ENCODE results near the gene TSHZ2. TPM values are rescaled to one million over a fixed set of nuclear protein-coding genes. Genes with fewer than 3 reads are reported as not detected.

The TSHZ2 gene
- total RNA-seq, 1 experiment from 2014 or later, result 0.07 TPM

GRCh38 chr20:53226826-53227225 lies 254.7 kb downstream of the TSHZ2 start:
- H2BK12ac ChIP-seq (ENCODE audit: insufficient read length, low read depth, low read length), result no peak overlapping the region
- no CpG with 5 or more reads among the region's 7 CpGs for WGBS (ENCODE audit: extremely low coverage, insufficient read length, low lambda C conversion rate)

More at GRCh38 chr20:53226826-53227225, 254.7 kb downstream of the TSHZ2 start:
- Histone ChIP-seq H3K79me1 (ENCODE audit: insufficient read depth, low read depth, low read length, poor library complexity, severe bottlenecking) (no peaks in the 10 kb centered on the region), H3K4me2 (ENCODE audit: insufficient read depth, insufficient read length, low read length) (no peak overlapping the region), H3K23me2 (ENCODE audit: insufficient read length, low read depth, low read length, poor library complexity, severe bottlenecking) (no peaks in the 10 kb centered on the region), H3K79me2 (ENCODE audit: insufficient read depth, low read length) (no peaks in the 10 kb centered on the region), H3K4me1 (ENCODE audit: insufficient read depth, low read length) (peaks cover 2% of the 10 kb centered on the region; the same call in 1 of the 2 replicates), H3K4ac (ENCODE audit: low read depth, low read length) (no peak overlapping the region), H2BK20ac (ENCODE audit: low read depth, low read length, poor library complexity, severe bottlenecking) (no peak overlapping the region), H2BK120ac (ENCODE audit: low read depth, low read length, poor library complexity, severe bottlenecking) (no peak overlapping the region), H4K20me1 (ENCODE audit: control insufficient read depth, insufficient read depth, insufficient read length) (no peaks in the 10 kb centered on the region), H3K9ac (ENCODE audit: extremely low read depth, insufficient read length, low read length) (no peak overlapping the region), H3T11ph (ENCODE audit: low read length) (no peak overlapping the region), H3K27ac (ENCODE audit: insufficient read length, low read depth, low read length) (no peak overlapping the region), H4K8ac (replicated peaks; ENCODE audit: insufficient read length, low read depth, low read length) (no peak overlapping the region), H2BK5ac (ENCODE audit: insufficient read length, low read length) (no peak overlapping the region), H3K23ac (ENCODE audit: insufficient read length, low read depth, low read length) (no peak overlapping the region), H2BK15ac (ENCODE audit: low read depth, low read length) (no peak overlapping the region), H3K14ac (ENCODE audit: insufficient read depth, low read length) (no peak overlapping the region), H3K9me3 (ENCODE audit: control insufficient read depth, low read depth, low read length) (no peaks in the 10 kb centered on the region), H2AFZ (ENCODE audit: low read length) (no peak overlapping the region), H4K91ac (ENCODE audit: insufficient read length, low read depth, low read length) (no peak overlapping the region), H2AK5ac (ENCODE audit: insufficient read length, low read length) (no peak overlapping the region), H3K18ac (ENCODE audit: insufficient read length, low read depth, low read length) (no peak overlapping the region), H4K5ac (ENCODE audit: insufficient read length, low read depth, low read length) (no peak overlapping the region), H3K27me3 (ENCODE audit: insufficient read depth, low read length) (no peaks in the 10 kb centered on the region), H3K56ac (ENCODE audit: insufficient read length, low read depth, low read length) (no peak overlapping the region)
- no peak for TF ChIP-seq CTCF (conservative IDR thresholded peaks at IDR 0.05)
- H3K4me1 Mint-ChIP-seq, result peaks cover 14 to 23% of the 10 kb centered on the region in 2 experiments
- DNase-seq, result no peak
- H3K27me3 Mint-ChIP-seq (ENCODE audit: low read depth), result peaks cover 1% of the 10 kb centered on the region
- H3K4me3 Mint-ChIP-seq, result no peak overlapping the region
- peak overlapping the region in 2 of 3 experiments; percentile 8 to 46; a peak in 1 of 7 replicates for H3K27ac Mint-ChIP-seq
- H3K9me3 Mint-ChIP-seq, result no peaks in the 10 kb centered on the region
- H3K36me3 Mint-ChIP-seq (ENCODE audit: insufficient read depth in 1 of 3, low read depth in 3 of 3), result no peaks in the 10 kb centered on the region

Measured in H9 (cell line).